GM12878 (cell line): Measurements from ENCODE around the gene GCK. TPM values are rescaled to one million over a fixed set of nuclear protein-coding genes. Genes with fewer than 3 reads are reported as not detected.

Experiments
- ATAC-seq: fragments of 200-7000 bp; cut with Tn5 transposase; 3 replicates; pipeline ENCODE4 v1.9.1; 2020; ENCODE audit warnings: mild to moderate bottlenecking, moderate library complexity
- BruUV-seq: library from RNA; stranded (reverse); fragments of 400-500 nt; replicated peaks from 2 replicates; lab custom pipeline; 2021; lab: Mats Ljungman, UMichigan
- CTCF ChIA-PET: fragments of 300-600 bp; sonication (Branson Sonifier 250); formaldehyde crosslinking; extraction: SDS; loops from one replicate; lab custom pipeline; 2021; ENCODE audit warnings: inconsistent platforms; lab: Yijun Ruan, JAX
- POLR2A ChIA-PET: fragments of 350-600 bp; formaldehyde crosslinking; extraction: SDS; loops from one replicate; lab custom pipeline; 2021; ENCODE audit warnings: inconsistent platforms; lab: Charles Lee
- RAD21 ChIA-PET: fragments of 300-600 bp; sonication (Branson Sonifier 250); formaldehyde crosslinking; loops from one replicate; lab custom pipeline; 2023; ENCODE audit warnings: antibody characterized with exemption; ENCODE audit not compliant: unreplicated experiment; lab: Charles Lee
- SMC1A ChIA-PET: fragments of 300-600 bp; sonication (Branson Sonifier 250); formaldehyde crosslinking; loops from one replicate; lab custom pipeline; 2023; ENCODE audit not compliant: unreplicated experiment, uncharacterized antibody; lab: Charles Lee
- DNase-seq: peaks from one replicate; pipeline ENCODE4 v3.0.0-alpha.2; 2011; ENCODE audit warnings: low read depth, low spot score
- FAIRE-seq: peaks from 3 replicates; lab custom pipeline; 2011; peaks lifted over from hg19 to GRCh38; lab: Jason Lieb, UNC
- H2AFZ ChIP-seq: 2 replicates; pipeline ENCODE4 v1.6.0; 2011; ENCODE audit warnings: low read depth, low read length, control low read depth; ENCODE audit not compliant: control insufficient read depth
- H3K27ac ChIP-seq: 2 replicates; pipeline ENCODE4 v1.5.1; 2011; ENCODE audit warnings: control low read depth; ENCODE audit not compliant: control insufficient read depth, insufficient read depth
- H3K27me3 ChIP-seq, 2 experiments: replicated peaks in 1 of 2; 2 replicates each; pipeline versions ENCODE4 v1.6.0 to v1.6.1; 2011; ENCODE audit warnings: low read length in 1 of 2; ENCODE audit not compliant: control insufficient read depth in 2 of 2, insufficient read depth in 2 of 2
- H3K36me3 ChIP-seq, 2 experiments: 2 replicates each; pipeline ENCODE4 v1.5.1; 2011; ENCODE audit warnings: low read length in 1 of 2; ENCODE audit not compliant: control insufficient read depth in 2 of 2, insufficient read depth in 2 of 2
- H3K4me1 ChIP-seq: 2 replicates; pipeline ENCODE4 v1.6.1; 2011; ENCODE audit warnings: mild to moderate bottlenecking, low read length, moderate library complexity, mixed read lengths; ENCODE audit not compliant: control insufficient read depth, insufficient read depth
- H3K4me2 ChIP-seq: 2 replicates; pipeline ENCODE4 v1.6.0; 2011; ENCODE audit warnings: control low read depth; ENCODE audit not compliant: control insufficient read depth, insufficient read depth
- H3K4me3 ChIP-seq: fragments of 200-600 bp; sonication (generic); 2 replicates; pipeline ENCODE4 v1.5.1; 2016
- H3K79me2 ChIP-seq: 2 replicates; pipeline ENCODE4 v1.6.0; 2011; ENCODE audit warnings: low read length; ENCODE audit not compliant: control insufficient read depth, insufficient read depth
- H3K9ac ChIP-seq: 2 replicates; pipeline ENCODE4 v1.8.0; 2011; ENCODE audit warnings: low read length, control low read depth, mixed read lengths; ENCODE audit not compliant: control insufficient read depth, insufficient read depth
- H3K9me3 ChIP-seq: replicated peaks from 3 replicates; pipeline ENCODE4 v1.5.1; 2011; ENCODE audit warnings: mild to moderate bottlenecking, low read length; ENCODE audit not compliant: control insufficient read depth, insufficient read depth
- H4K20me1 ChIP-seq: 2 replicates; pipeline ENCODE4 v1.6.0; 2011; ENCODE audit not compliant: control insufficient read depth, insufficient read depth
- BACH1 ChIP-seq: fragments of 450-650 bp; IDR thresholded peaks from 2 replicates; pipeline ENCODE4 v1.6.1; 2017; ENCODE audit warnings: mild to moderate bottlenecking, borderline replicate concordance
- CBX5 ChIP-seq: sonication (generic); IDR thresholded peaks from 2 replicates; pipeline ENCODE4 v1.6.1; 2016; ENCODE audit warnings: low read depth, moderate library complexity, mild to moderate bottlenecking, inconsistent platforms
- E2F8 ChIP-seq: fragments of 450-650 bp; IDR thresholded peaks from 2 replicates; pipeline ENCODE4 v1.6.1; 2018; ENCODE audit warnings: mild to moderate bottlenecking, low read depth, moderate library complexity; ENCODE audit not compliant: partially characterized antibody
- EP300 ChIP-seq, 2 experiments: fragments of 150-350 bp in 1 of 2; IDR thresholded peaks; 2 replicates each; pipeline ENCODE4 v1.6.1; 2011 to 2012; ENCODE audit warnings: low read depth in 2 of 2, low read length in 2 of 2, borderline replicate concordance in 1 of 2, improper control_type of control experiment in 1 of 2, inconsistent platforms in 1 of 2; ENCODE audit not compliant: control insufficient read depth in 1 of 2
- ETV6 ChIP-seq, 2 experiments: fragments of 450-650 bp in 1 of 2; IDR thresholded peaks in 1 of 2; conservative IDR thresholded peaks in 1 of 2; 2 replicates each; pipeline ENCODE4 v1.6.1; 2014; ENCODE audit warnings: antibody characterized with exemption in 1 of 2, borderline replicate concordance in 1 of 2, low read depth in 1 of 2, mild to moderate bottlenecking in 1 of 2, moderate library complexity in 1 of 2
- MTA2 ChIP-seq: fragments of 450-650 bp; IDR thresholded peaks from 2 replicates; pipeline ENCODE4 v1.6.1; 2016; ENCODE audit warnings: low read depth, mild to moderate bottlenecking, moderate library complexity
- NFXL1 ChIP-seq: fragments of 450-650 bp; IDR thresholded peaks from 2 replicates; pipeline ENCODE4 v1.6.1; 2017; ENCODE audit warnings: antibody characterized with exemption, mild to moderate bottlenecking, borderline replicate concordance
- NR2C2 ChIP-seq: IDR thresholded peaks from 2 replicates; pipeline ENCODE4 v1.6.1; 2011; ENCODE audit warnings: borderline replicate concordance, low read depth; ENCODE audit not compliant: control insufficient read depth, insufficient read length
- PAX5 ChIP-seq: IDR thresholded peaks from 2 replicates; pipeline ENCODE4 v1.6.1; 2011; ENCODE audit warnings: low read depth, low read length, borderline replicate concordance
- RAD21 ChIP-seq: IDR thresholded peaks from 2 replicates; pipeline ENCODE4 v1.6.1; 2011; ENCODE audit warnings: mild to moderate bottlenecking, low read depth, low read length, moderate library complexity; ENCODE audit not compliant: insufficient read depth
- RELA ChIP-seq: fragments of 450-650 bp; IDR thresholded peaks from 2 replicates; pipeline ENCODE4 v1.8.0; 2014; ENCODE audit warnings: borderline replicate concordance; ENCODE audit not compliant: partially characterized antibody
- REST ChIP-seq: IDR thresholded peaks from 2 replicates; pipeline ENCODE4 v1.6.1; 2012; ENCODE audit warnings: mild to moderate bottlenecking, low read depth, low read length
- SIX5 ChIP-seq: IDR thresholded peaks from 2 replicates; pipeline ENCODE4 v1.6.1; 2011; ENCODE audit warnings: mild to moderate bottlenecking, low read depth, low read length, moderate library complexity; ENCODE audit not compliant: severe bottlenecking
- TAF1 ChIP-seq: IDR thresholded peaks from 2 replicates; pipeline ENCODE4 v1.6.1; 2011; ENCODE audit warnings: mild to moderate bottlenecking, low read depth, low read length, borderline replicate concordance
- TBL1XR1 ChIP-seq: IDR thresholded peaks from 2 replicates; pipeline ENCODE4 v1.6.1; 2012; ENCODE audit warnings: low read depth, low read length, improper control_type of control experiment
- TCF12 ChIP-seq: IDR thresholded peaks from 2 replicates; pipeline ENCODE4 v1.6.1; 2011; ENCODE audit warnings: low read depth, mild to moderate bottlenecking, low read length
- YBX1 ChIP-seq: fragments of 450-650 bp; IDR thresholded peaks from 2 replicates; pipeline ENCODE4 v1.6.1; 2016; ENCODE audit warnings: antibody characterized with exemption
- ZZZ3 ChIP-seq: IDR thresholded peaks from 2 replicates; pipeline ENCODE4 v1.6.1; 2011; ENCODE audit warnings: low read depth; ENCODE audit not compliant: control insufficient read depth, insufficient read length
- WGBS: methylation state at CpG from one replicate; pipeline ENCODE4 v1.1.6; 2016; ENCODE audit warnings: low lambda C conversion rate; ENCODE audit not compliant: insufficient replicate concordance, insufficient coverage; ENCODE audit errors: missing lambda C conversion rate; 5-methylcytosine and 5-hydroxymethylcytosine counted together
- in situ Hi-C: fragments of 300-500 bp; cut with MboI; formaldehyde crosslinking; loops from 9 replicates; pipeline ENCODE4 v1.14.3; 2018; ENCODE audit warnings: mixed read lengths
- intact Hi-C: fragments of 100-400 bp; cut with micrococcal nuclease; formaldehyde crosslinking; loops from one replicate; pipeline ENCODE4 v1.14.2; 2022; ENCODE audit not compliant: unreplicated experiment
- polyA plus RNA-seq, 11 experiments: library from polyadenylated mRNA; depleted of rRNA in 4 of 11; unstranded in 6 of 11; stranded (reverse) in 5 of 11; fragments of >200 nt; fragmentation: Nextera tagmentation in 4 of 11; fragmentation: Illumina TruSeq in 1 of 11; extraction: Ambion mirVana in 4 of 11; extraction: Trizol in 1 of 11; gene quantifications; 1 replicate in 1 of 11; 2 replicates in 10 of 11; pipeline versions ENCODE4 v1.2.1 to v1.2.3, GENCODE V29; 2011 to 2016; ENCODE audit warnings: inconsistent platforms in 2 of 11, missing spikeins in 2 of 11, low read depth in 1 of 11
- total RNA-seq, 4 experiments: library from RNA; depleted of rRNA in 3 of 4; stranded (reverse); fragments of >200 nt in 3 of 4; fragmentation: Illumina TruSeq in 1 of 4; extraction: Trizol in 1 of 4; gene quantifications; 2 replicates each; pipeline versions ENCODE4 v1.2.1 to v1.2.3, GENCODE V29; 2013 to 2021

The GCK gene
- total and polyA plus RNA-seq, 10 of the 15 experiments (the other 5 are each of a cell fraction or from before 2014, with no cell fraction given): 0.06 to 0.16 TPM; not detected in 8

GRCh38 chr7:44154703-44155102 lies 34.5 kb downstream of the GCK start (continued):
- no peak for TF ChIP-seq TBL1XR1
- no peak for TF ChIP-seq ZZZ3
- TF ChIP-seq EP300 (IDR thresholded peaks at IDR 0.05; ENCODE audit: borderline replicate concordance in 1 of 2, control insufficient read depth in 1 of 2, low read depth in 2 of 2, low read length in 2 of 2): no peak
- TF ChIP-seq YBX1: no peak
- TF ChIP-seq TCF12: no peak
- TF ChIP-seq NR2C2: no peak
- TF ChIP-seq NFXL1: no peak
- TF ChIP-seq RAD21: no peak
- TF ChIP-seq MTA2: no peak
- TF ChIP-seq TAF1: no peak

GRCh38 chr7:44153948-44154335 lies 35.3 kb downstream of the GCK start:
- RAD21 ChIA-PET: no interaction called here
- no peaks in the 10 kb centered on the region for H3K79me2 ChIP-seq
- SMC1A ChIA-PET: no interaction called here
- peaks cover 5% of the 10 kb centered on the region for H3K4me1 ChIP-seq
- in situ Hi-C loops: no loop called here
- BruUV-seq: no TSS peak
- H3K27ac ChIP-seq: no peak overlapping the region
- no peak for FAIRE-seq
- no peak overlapping the region for H3K9ac ChIP-seq
- no peak overlapping the region for H3K4me2 ChIP-seq
- H3K9me3 ChIP-seq: no peaks in the 10 kb centered on the region
- no peak for DNase-seq
- intact Hi-C loops: loop anchor here (5.0 kb wide), 1 partner anchor 38 kb away; no protein-coding TSS in a partner anchor
- no peak overlapping the region for H2AFZ ChIP-seq
- H3K27me3 ChIP-seq: no peaks in the 10 kb centered on the region; a peak in 2 of 4 replicates
- no peaks in the 10 kb centered on the region for H3K36me3 ChIP-seq
- ATAC-seq: no peak
- CTCF ChIA-PET: no interaction called here
- POLR2A ChIA-PET: no interaction called here
- H3K4me3 ChIP-seq: no peak overlapping the region
- no peaks in the 10 kb centered on the region for H4K20me1 ChIP-seq
- 6% methylated on average over 5 of the region's 5 CpGs for WGBS
- TF ChIP-seq ETV6 (conservative IDR thresholded peaks at IDR 0.05 in 1 of 2, IDR thresholded peaks at IDR 0.05 in 1 of 2; ENCODE audit: borderline replicate concordance in 1 of 2, low read depth in 1 of 2) (no peak), TCF12 (no peak), REST (no peak), E2F8 (no peak), RELA (no peak), NFXL1 (no peak), BACH1 (no peak), SIX5 (no peak), CBX5 (no peak), PAX5 (no peak)
